Right ventricle myocardium superior (tissue), 1 donor: Measurements from ENCODE around the gene ENDOD1. TPM values are rescaled to one million over a fixed set of nuclear protein-coding genes. Genes with fewer than 3 reads are reported as not detected.

Source experiments
- ATAC-seq: fragments of 200-7000 bp; cut with Tn5 transposase; one replicate; pipeline ENCODE4 v1.9.1; 2020; ENCODE audit warnings: mild to moderate bottlenecking; ENCODE audit not compliant: poor library complexity
- DNase-seq: peaks from one replicate; pipeline ENCODE4 v3.0.0-alpha.2; 2020
- intact Hi-C: fragments of 100-400 bp; cut with DNase I; formaldehyde crosslinking; loops from one replicate; pipeline ENCODE4 v1.11.2; 2022
- total RNA-seq: library from RNA; stranded (reverse); fragmentation: NEBNext Ultra II Directional; extraction: Animal tissue kit (Norgen Biotek cat#: 25700); gene quantifications from one replicate; pipeline ENCODE4 v1.2.1, GENCODE V29; 2021
- donor health status: DM: no; HTN: yes; CAD: no; lungs with severe emphysema.

Gene ENDOD1
- total RNA-seq, 1 donor from 2014 or later: 10.4 TPM

GRCh38 chr11:95072948-95073347 is 16.7 kb upstream of the ENDOD1 start:
- intact Hi-C loops: loop anchor here (10.0 kb wide), 1 partner anchor 632 kb away; no protein-coding TSS in a partner anchor
- ATAC-seq (no peak), DNase-seq (no peak)

DNA sequence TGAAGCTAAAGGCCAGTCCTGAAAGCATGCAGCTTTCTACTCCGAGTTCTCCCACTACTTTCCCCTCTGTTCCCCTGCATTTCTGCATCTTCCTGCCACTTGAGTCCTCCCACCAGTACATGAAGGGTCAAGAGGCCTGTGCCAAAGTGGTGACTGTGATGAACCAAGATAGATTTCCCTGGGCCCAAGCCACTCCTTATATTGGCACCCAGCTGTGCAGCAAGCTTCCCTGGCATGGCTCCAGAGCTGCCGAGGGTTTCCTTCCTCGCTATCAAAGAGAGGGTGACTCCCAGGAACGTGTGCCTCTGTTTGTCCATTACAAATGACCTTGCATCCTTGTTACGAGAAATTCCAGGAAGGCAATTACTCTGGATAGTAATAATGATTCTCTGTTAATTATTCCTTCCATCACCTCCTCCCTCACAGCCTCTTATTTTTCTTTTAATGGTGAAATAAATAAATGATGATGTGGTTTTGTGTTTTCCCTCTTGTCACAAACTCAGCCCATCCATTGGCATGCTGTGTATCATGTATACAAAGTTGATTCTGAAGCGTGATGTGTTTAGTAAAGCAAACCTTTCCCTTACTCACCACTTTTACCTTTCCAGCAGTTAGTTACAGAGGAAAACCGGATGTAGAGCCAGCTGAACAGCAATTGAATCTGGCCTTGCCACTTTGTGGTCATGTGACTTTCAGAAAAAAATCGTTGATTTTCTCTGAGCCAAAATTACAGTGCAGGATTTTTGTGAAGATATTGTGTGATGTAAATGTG is 14.7 kb upstream of the ENDOD1 start:
- peak; percentile 85 for DNase-seq
- ATAC-seq: peak; percentile 88
- intact Hi-C loops: loop anchor here (10.0 kb wide), 1 partner anchor 630 kb away; no protein-coding TSS in a partner anchor

DNA sequence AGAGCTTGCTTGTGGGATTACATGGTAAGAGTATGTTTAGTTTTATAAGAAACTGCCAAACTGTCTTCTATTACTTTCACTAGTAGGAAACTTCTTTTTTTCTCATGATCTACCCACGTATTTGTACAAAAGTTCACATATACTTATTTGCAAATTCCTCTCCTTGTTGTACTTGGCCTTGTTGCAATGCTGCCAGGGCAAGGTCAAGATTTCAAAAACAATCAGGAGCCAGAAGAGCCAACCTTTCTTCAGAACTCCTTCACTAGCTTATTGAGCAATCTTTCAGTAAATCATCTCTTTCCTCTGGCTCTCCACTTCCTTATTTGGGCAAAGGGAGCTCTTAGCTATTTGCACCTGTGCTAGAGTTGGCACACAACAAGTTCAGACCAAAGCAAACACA is 13.2 kb upstream of the ENDOD1 start:
- ATAC-seq (no peak), DNase-seq (no peak)
- intact Hi-C loops: loop anchor here (10.0 kb wide), 1 partner anchor 628 kb away; no protein-coding TSS in a partner anchor

- DNase-seq (no peak), ATAC-seq (no peak)
- intact Hi-C loops: loop anchor here (10.0 kb wide), 1 partner anchor 628 kb away; no protein-coding TSS in a partner anchor
Measured at GRCh38 chr11:95076981-95077380, 12.7 kb upstream of the ENDOD1 start.

- ATAC-seq: no peak
- no peak for DNase-seq
- intact Hi-C loops: loop anchor here (10.0 kb wide), 1 partner anchor 626 kb away; no protein-coding TSS in a partner anchor
Measured at GRCh38 chr11:95078526-95078925, 11.1 kb upstream of the ENDOD1 start.

GRCh38 chr11:95081010-95081409 is 8.6 kb upstream of the ENDOD1 start:
- no peak for DNase-seq
- no peak for ATAC-seq
- intact Hi-C loops: no loop called here

GRCh38 chr11:95081412-95081811 is 8.2 kb upstream of the ENDOD1 start:
- ATAC-seq: peak; percentile 70
- intact Hi-C loops: no loop called here
- DNase-seq: peak; percentile 46

DNA sequence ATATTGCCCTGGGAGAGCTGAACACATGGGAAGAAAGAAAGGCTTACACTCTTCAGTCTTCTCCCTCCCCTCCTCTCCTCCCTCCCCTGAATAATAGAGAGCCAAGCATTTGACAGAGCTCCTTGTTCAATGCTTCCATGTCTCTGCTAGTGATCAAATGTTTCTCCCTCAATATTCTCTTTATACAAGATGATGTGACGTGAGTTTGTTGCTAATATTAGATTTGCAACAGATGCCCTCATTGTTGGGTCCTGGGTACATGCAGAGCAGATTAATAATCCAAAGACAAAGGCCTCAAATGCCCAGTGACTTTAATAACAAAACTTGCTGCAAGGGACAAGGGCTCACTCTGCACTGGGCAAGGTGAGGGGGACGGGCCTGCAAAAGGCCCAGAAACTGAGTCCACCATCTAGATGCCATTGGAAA is 7.1 kb upstream of the ENDOD1 start:
- DNase-seq: no peak
- no peak for ATAC-seq
- intact Hi-C loops: no loop called here

DNA sequence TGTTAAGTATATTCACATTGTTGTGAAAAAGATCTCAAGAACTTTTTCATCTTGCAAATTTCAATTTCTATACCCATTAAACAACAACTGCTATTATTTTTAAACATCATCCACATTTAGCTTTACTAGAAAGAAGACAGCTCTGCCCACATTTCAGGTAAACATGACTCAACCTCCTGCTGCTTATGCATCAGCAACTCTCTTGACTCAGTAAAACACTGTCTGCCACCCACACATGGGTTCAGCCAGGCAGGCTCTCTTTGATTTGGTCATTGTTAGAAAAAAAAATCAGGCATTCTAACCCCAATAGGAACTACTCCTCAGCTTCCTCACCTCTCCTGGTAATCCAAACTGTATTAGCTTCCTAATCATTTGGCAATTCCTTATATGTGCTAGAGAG is 5.1 kb upstream of the ENDOD1 start:
- DNase-seq (no peak), ATAC-seq (no peak)
- intact Hi-C loops: no loop called here

DNA sequence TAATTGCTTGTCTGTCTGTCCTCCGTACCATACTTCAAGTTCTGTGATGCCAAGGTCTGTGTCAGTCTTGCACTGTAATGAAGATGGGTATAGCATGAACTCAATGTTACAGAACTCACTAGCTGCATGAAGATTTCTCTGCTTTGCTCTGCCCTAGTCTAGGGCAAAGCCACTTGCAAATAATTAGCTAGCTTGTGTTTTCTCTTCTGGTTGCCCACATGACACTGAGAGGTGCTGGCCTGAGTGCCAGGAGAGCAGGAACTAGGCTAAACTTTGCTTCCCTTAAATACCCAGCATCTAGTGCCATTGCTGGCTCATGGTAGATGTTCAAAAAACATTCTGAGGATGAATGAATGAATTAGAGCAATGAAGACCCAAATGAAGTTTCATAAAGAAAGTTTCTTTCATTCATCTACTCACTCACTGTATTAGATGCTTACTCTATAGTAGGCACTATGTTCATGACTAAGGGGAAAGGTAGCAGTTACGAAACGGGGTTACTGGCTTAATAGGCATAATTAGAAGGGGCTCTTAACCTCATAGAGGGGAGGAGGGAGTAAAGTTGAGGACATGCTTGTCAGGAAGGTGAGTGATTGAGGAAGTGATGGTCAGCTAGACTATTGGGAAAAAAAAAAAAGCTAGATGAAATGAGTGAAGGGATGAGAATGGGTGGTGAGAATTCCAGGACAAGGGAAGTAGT is 4.4 kb upstream of the ENDOD1 start:
- intact Hi-C loops: no loop called here
- DNase-seq: no peak
- ATAC-seq: no peak

DNA sequence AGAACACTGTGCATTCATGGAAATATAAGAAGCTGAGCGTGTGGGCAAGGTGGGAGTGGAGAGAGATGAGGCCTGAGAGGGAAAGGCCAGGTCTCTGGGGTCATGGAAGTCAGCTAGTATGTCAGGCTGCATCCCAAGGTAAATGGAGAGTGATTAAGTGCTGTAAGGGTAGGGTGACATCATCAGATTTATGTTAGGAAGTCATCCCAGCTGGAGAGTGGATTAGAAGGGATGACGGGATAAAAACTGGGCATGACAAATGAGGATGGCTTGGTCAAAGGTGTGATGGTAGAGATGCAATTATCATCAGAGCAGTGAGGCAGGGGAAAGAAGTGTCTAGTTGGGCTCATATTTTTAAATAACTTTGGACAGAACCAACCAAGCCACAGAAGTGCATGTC is 3.5 kb upstream of the ENDOD1 start:
- intact Hi-C loops: no loop called here
- DNase-seq (no peak), ATAC-seq (no peak)

- DNase-seq (no peak), ATAC-seq (no peak)
- intact Hi-C loops: no loop called here
Measured at GRCh38 chr11:95086836-95087570, 2.6 kb upstream of the ENDOD1 start.

GRCh38 chr11:95088946-95089619 is 563 bp upstream of the ENDOD1 start:
- intact Hi-C loops: no loop called here
- DNase-seq: no peak
- ATAC-seq: peak; percentile 78

DNA sequence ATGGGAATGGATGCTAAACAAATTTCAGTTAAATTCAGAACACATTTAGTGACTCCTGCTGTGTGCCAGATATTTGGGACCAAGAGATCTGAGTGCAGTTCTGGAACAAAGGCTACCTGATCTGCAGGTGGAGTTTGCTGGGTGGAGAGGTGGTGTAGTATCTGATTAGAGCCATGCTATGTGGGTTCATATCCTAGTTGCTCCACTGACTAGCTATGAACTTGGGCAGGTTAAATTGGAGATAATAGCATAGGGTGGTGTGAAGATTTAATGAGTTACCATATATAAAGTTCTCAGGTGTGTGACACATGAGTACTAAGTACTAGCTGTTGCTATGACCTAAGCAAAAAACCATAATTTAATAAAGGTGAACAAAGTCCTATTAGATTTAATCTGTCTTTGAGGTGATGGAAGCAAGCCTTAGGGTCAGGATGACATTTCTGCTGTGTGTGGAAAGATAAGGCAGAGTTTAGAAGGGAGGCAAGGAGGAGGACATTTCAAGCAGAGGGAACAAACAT is 2.1 kb downstream of the ENDOD1 start:
- ATAC-seq (no peak), DNase-seq (no peak)
- intact Hi-C loops: no loop called here

- ATAC-seq (no peak), DNase-seq (no peak)
- intact Hi-C loops: no loop called here
Measured at GRCh38 chr11:95092549-95093324, 3.1 kb downstream of the ENDOD1 start.

DNA sequence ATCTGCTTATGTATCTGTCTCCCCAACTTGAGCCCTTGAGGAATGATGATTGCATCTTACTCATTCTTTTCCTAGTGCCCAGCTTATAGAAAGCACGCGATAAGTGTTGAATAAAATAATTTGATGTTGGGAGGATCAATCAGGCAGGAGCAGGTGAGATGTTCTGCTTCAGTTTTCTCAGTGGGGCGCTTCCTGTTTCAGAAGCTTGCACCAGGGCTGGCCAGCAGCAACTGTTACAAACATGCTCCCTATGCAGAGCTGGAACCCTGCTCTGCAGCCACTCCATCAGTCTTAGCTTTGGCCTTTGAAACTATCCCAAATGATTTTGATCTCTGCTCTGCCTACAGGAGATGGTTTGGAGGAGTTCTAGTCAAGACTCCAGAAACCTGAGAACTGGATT is 3.9 kb downstream of the ENDOD1 start:
- intact Hi-C loops: no loop called here
- ATAC-seq (no peak), DNase-seq (no peak)

- ATAC-seq: no peak
- intact Hi-C loops: no loop called here
Measured at GRCh38 chr11:95095858-95096587, 6.4 kb downstream of the ENDOD1 start.

More at GRCh38 chr11:95095858-95096587, 6.4 kb downstream of the ENDOD1 start:
- DNase-seq: no peak
